ENCODE measurements around the gene ANKS4B.

The ANKS4B gene

DNA sequence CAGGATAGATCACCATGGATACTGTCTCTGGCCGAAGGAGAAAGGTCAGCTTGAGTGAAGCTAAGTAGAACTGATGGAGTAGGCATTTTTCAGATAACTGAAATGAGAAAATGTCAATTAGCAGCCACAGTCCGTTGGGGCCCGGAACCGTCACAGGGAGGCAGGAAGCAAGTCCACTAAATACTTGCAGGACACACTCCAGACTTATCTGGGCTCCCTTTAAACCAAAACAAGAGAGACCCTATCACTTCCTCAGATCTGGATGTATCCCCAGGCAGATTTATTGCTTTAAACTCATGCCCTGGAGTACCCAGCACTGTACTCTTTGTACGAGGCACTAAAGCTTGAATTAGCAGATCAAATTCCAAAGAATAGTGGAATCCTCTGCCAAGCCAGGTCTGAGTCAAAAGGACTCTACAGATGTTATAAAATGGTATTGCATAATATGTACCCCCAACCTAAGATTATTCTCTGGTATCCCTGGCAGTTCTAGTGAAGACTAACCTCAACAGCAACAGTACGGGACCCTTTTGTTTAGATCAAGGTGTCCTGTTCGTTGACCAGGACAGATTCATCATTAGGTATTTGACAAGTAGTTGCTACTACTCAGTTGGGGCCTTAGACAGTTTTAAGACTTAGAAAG is 30.2 kb upstream of the ANKS4B start:
- no peak for DNase-seq
- no peak for ATAC-seq (replicated peaks)
- Mint-ChIP-seq H3K27ac (no peak overlapping the region), H3K36me3 (no peaks in the 10 kb centered on the region), H3K9me3 (no peaks in the 10 kb centered on the region), H3K4me3 (no peak overlapping the region), H3K27me3 (peaks cover 21 to 38% of the 10 kb centered on the region in 2 donors), H3K4me1 (no peaks in the 10 kb centered on the region)

DNA sequence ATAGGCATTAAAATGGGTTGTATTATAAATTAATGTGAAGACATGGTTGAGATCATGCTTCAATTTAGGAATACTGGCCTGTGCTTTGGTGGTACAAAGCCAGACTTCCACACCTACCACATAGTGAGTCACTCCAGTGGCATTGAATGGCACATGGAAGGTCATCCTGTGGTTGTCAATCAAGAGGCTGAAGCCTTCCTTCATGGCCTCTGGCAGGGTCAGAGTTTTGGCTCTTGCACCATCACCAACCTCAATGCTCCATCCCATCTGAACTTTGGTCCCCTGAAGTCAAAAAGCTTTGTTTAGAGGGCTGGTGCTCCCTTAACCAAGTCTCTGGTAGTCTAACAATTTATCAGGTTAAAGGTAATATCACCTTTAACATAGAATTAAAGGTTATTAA is 28.2 kb upstream of the ANKS4B start:
- Mint-ChIP-seq H3K4me1 (no peaks in the 10 kb centered on the region), H3K4me3 (no peak overlapping the region), H3K9me3 (no peaks in the 10 kb centered on the region), H3K27ac (no peak overlapping the region), H3K27me3 (peaks cover 19 to 43% of the 10 kb centered on the region in 2 donors), H3K36me3 (no peaks in the 10 kb centered on the region)
- no peak for ATAC-seq (replicated peaks)
- DNase-seq = no peak

DNA sequence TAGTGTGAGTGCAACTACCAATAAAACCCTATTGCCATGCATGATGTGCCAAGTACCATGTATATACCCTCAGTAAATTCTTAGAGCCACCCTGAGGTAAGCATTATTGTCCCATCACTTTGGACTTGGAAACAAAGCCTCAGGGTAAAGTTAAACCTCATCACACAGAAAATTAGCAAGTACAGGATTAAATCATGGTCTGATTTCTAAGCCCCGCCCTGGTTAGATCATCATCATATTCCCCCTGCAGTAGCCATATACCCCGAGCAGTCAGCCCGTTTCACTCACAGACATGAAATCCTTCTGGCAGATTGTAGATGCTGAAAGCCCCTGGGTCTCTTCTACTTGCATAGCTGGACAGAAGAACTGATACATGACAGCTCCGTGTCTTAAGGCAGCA is 26.9 kb upstream of the ANKS4B start:
- Mint-ChIP-seq H3K4me3 (no peak overlapping the region), H3K27me3 (peaks cover 18 to 41% of the 10 kb centered on the region in 2 donors), H3K27ac (no peak overlapping the region), H3K4me1 (no peaks in the 10 kb centered on the region), H3K36me3 (no peaks in the 10 kb centered on the region), H3K9me3 (no peaks in the 10 kb centered on the region)
- DNase-seq = no peak
- ATAC-seq (replicated peaks) = no peak

DNA sequence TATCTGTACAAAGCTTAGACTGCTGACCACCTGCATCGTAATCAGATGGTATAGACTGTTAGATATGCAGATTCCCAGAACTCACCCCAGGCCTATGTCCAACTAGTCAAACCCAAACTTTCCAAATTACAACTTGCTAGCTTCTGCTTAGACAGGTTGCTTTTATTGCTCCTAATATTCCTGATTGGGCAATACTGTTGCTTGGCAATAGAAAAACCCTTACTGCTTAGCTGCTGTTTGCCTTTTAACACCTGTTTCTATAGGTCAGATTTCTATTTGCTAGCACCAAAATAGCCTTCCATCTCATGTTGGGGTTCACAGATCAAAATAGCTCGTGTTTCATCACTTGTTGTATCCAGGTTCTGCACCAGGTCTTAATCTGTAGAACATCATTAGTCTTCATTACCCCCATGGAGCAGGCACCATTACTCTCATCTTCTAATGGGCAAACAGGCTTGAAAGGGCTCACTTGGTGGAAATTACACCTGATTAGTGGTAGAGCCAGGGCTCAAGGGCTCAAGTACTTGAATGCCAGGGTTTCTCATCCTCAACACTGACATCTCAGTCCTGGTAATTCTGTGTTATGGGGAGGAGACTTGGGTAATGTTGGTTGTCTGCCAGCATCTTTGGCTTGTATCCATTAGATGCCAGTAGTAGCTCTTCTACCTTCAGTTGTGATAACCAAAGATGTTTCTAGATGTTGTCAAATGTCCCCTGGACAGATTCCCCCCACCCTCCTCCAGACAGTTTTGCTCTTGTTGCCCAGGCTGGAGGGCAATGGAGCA is 24.9 kb upstream of the ANKS4B start:
- no peak overlapping the region for H3K27ac Mint-ChIP-seq
- ATAC-seq (replicated peaks) (no peak), DNase-seq (no peak)
- peaks cover 22 to 36% of the 10 kb centered on the region in 2 donors for H3K27me3 Mint-ChIP-seq
- no peaks in the 10 kb centered on the region for H3K36me3 Mint-ChIP-seq
- H3K9me3 Mint-ChIP-seq = no peaks in the 10 kb centered on the region
- no peak overlapping the region for H3K4me3 Mint-ChIP-seq
- H3K4me1 Mint-ChIP-seq = no peaks in the 10 kb centered on the region

DNA sequence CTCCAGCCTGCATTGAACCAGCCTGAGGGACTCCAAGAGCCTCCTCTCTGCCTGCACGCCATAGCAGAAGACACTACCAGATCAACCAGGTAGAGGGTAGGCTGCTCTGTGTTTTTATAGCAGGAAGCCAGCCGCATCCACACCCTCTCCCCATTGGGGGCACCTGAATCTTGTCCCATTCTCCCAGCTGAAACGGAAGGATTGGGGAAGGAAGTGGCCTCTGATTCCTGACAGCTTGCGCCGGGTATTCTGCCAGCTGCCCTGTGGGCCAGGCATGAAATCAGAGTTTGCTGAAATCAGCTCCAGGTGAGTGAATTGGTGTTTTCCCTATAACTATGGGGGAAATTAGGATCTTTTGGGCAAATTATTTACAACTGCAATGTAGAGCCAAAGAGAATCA is 22.0 kb upstream of the ANKS4B start, which contains the start of gene ZP2:
Gene ZP2, minus strand, starts transcription at position 89 of the 400 bp plus-strand sequence. Its CDS starts 27 bp downstream, at position 62.
- Mint-ChIP-seq H3K27me3 (peaks cover 27 to 48% of the 10 kb centered on the region in 2 donors), H3K4me3 (no peak within 1 kb of the TSS), H3K27ac (no peak within 1 kb of the TSS), H3K4me1 (no peaks in the 10 kb centered on the region), H3K36me3 (no peaks in the 10 kb centered on the region), H3K9me3 (no peaks in the 10 kb centered on the region)
- DNase-seq (no peak), ATAC-seq (replicated peaks) (no peak)

DNA sequence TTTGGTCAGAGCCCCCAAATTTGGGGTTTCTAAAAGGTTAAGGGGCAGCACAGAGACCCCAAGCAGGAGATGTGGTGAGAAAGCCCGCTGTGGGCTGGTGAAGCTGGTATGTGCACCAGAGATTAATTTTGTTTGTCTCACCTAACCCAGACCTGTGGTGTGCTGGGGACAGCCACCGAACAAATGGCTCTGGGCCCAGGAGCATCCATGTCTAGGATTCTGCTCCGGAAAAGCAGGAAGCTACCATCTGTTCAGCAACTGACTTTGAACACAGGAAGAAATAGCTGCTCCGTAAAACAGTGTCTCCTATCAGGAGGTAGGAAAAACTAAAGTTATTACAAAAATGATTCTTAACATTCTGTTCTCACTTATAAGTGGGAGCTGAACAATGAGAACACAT is 19.4 kb upstream of the ANKS4B start:
- Mint-ChIP-seq H3K4me3 (no peak overlapping the region), H3K27me3 (peaks cover 25 to 52% of the 10 kb centered on the region in 2 donors), H3K9me3 (no peaks in the 10 kb centered on the region), H3K27ac (no peak overlapping the region), H3K36me3 (no peaks in the 10 kb centered on the region), H3K4me1 (no peaks in the 10 kb centered on the region)
- no peak for DNase-seq
- ATAC-seq (replicated peaks) = no peak

DNA sequence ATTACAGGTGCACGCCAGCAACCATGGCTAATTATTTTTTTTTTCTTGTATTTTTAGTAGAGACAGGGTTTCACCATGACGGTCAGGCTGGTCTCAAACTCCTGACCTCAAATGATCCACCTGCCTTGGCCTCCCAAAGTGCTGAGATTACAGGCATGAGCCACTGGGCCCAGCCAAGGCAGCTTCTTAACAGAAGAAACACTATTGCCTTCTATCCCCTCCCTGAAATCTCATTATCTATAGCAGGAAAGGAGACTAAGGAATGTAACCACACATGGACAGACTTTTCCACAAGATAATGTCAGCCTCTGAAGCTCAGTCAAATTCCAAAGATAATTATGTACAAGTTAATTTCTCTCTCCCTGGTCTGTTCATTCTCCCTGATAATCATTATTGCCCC is 16.4 kb upstream of the ANKS4B start:
- H3K27ac Mint-ChIP-seq = no peak overlapping the region
- H3K36me3 Mint-ChIP-seq = no peaks in the 10 kb centered on the region
- no peaks in the 10 kb centered on the region for H3K9me3 Mint-ChIP-seq
- DNase-seq (no peak), ATAC-seq (replicated peaks) (no peak)
- H3K4me3 Mint-ChIP-seq = no peak overlapping the region
- H3K4me1 Mint-ChIP-seq = no peaks in the 10 kb centered on the region
- peaks cover 27 to 51% of the 10 kb centered on the region in 2 donors for H3K27me3 Mint-ChIP-seq

DNA sequence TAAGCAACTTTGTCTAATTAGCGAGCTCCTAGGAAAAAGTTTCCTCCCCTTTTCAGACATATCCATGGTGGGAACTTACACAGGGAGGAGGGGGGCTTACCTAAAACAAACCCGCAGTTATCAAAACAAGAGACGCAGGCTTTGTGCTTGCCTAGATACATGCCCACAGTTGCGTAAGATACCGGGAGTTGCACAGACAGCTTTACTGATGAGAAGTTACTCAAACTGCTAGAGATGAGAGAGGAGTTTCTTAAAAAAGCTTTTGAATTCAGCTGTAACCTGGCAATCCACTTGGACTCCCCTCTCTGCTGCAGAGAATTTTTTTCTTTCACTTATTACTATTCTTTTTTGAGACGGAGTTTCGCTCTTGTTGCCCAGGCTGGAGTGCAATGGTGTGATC is 15.3 kb upstream of the ANKS4B start:
- Mint-ChIP-seq H3K36me3 (no peaks in the 10 kb centered on the region), H3K4me3 (no peak overlapping the region), H3K9me3 (no peaks in the 10 kb centered on the region), H3K4me1 (peaks cover 0 to 5% of the 10 kb centered on the region in 2 donors), H3K27me3 (peaks cover 31 to 56% of the 10 kb centered on the region in 2 donors), H3K27ac (no peak overlapping the region)
- DNase-seq (no peak), ATAC-seq (replicated peaks) (no peak)

DNA sequence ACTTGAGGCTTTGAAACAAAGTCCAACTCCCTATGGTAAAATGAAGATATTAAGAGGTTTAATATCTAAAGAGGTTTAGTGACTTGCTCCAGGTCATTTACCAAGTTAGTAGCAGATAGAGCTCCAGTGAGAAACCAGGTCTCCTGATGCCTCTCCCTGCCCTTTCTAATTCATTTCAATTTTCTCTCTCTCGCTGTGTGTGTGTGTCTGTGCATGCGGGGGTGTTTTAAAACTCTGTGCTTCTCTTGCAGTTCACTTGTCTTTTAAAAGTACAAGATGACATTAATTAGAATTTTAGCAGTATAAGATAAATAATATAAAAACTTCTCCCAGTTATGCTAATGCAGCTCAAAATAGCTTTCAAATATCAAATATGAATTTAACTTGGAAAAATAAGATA is 13.9 kb upstream of the ANKS4B start:
- H3K36me3 Mint-ChIP-seq = no peaks in the 10 kb centered on the region
- no peak for DNase-seq
- H3K4me1 Mint-ChIP-seq = peaks cover 0 to 5% of the 10 kb centered on the region in 2 donors
- peaks cover 30 to 57% of the 10 kb centered on the region in 2 donors for H3K27me3 Mint-ChIP-seq
- H3K9me3 Mint-ChIP-seq = no peaks in the 10 kb centered on the region
- no peak for ATAC-seq (replicated peaks)
- H3K4me3 Mint-ChIP-seq = no peak overlapping the region
- H3K27ac Mint-ChIP-seq = no peak overlapping the region

DNA sequence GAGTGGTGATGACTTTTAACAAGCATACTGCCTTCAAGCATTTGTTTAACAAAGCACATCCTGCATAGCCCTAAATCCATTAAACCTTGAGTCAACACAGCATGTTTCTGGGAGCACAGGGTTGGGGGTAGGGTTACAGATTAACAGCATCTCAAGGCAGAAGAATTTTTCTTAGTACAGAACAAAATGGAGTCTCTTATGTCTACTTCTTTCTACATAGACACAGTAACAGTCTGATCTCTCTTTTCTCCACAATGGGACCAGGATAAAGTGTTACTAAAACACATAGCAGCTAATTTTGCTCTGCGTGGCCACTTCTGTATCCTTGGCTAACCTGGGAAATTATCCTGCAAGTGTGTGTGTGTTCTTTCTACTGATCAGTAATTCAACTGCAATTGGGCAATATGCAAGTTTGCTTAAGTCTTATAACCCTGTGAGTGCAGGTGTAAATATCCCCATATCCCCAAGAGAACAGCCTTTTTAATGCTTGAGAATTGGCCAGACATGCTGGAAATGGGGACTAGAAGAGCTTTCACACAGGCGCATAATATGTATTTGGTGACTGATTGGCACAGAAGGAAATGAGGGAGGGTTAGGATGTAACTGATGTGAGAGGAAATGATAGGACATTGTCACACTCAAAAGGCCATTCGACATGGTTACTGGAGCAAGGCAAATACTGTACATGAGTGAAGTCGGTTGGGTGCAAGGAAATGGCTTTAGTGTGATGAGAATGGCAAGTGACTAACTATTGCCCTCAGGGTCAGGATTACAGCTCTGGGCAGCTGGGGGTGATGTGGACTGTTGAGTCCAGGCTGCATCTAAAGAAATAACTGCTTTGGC is 10.8 kb upstream of the ANKS4B start:
- Mint-ChIP-seq H3K27me3 (peaks cover 33 to 54% of the 10 kb centered on the region in 2 donors), H3K4me3 (no peak overlapping the region), H3K36me3 (no peaks in the 10 kb centered on the region), H3K27ac (no peak overlapping the region), H3K9me3 (no peaks in the 10 kb centered on the region), H3K4me1 (peaks cover 0 to 7% of the 10 kb centered on the region in 2 donors)
- no peak for ATAC-seq (replicated peaks)
- no peak for DNase-seq

DNA sequence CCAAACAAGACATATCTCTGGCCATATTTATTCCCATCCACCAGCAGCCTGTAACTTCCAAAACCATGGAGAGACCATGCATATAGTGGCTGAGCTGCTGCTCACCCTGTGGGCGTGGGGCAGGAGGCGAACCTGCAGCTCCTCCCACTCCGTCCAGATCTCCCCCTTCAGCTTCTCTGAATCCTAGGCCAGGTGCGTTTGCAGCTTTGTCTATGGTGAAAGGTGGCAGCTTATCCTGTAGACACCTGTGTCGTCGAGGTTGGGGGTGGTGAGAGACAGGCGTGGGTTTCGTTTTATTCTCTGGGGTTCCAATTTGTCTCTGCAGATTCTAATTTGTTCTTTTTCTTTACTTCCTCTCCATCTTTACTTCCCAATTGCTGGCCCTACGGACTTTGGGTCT is 9.7 kb upstream of the ANKS4B start:
- Mint-ChIP-seq H3K4me1 (peaks cover 0 to 7% of the 10 kb centered on the region in 2 donors), H3K4me3 (no peak overlapping the region), H3K36me3 (no peaks in the 10 kb centered on the region), H3K27ac (no peak overlapping the region), H3K9me3 (no peaks in the 10 kb centered on the region), H3K27me3 (peaks cover 40 to 59% of the 10 kb centered on the region in 2 donors)
- ATAC-seq (replicated peaks) = no peak
- no peak for DNase-seq

DNA sequence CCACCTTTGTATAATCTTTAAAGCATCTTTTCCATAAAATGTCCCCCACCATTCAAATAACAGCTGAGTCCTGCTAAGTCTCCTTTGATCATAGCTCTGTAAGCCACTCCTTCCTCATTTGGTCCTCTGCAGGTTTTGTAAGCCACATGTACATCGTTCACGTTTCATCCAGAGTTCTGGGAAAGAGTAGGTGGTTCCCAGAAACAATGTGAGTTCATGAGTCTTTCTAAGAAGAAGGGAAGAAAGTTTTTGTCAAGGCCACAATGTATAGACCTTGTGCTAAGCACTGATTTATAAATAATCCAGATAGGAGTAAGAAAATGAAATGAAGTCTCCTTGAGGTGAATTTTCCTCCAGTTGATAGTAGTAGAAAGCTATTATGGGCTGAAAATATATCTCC is 8.7 kb upstream of the ANKS4B start:
- peaks cover 46 to 67% of the 10 kb centered on the region in 2 donors for H3K27me3 Mint-ChIP-seq
- H3K4me3 Mint-ChIP-seq = no peak overlapping the region
- H3K36me3 Mint-ChIP-seq = no peaks in the 10 kb centered on the region
- no peaks in the 10 kb centered on the region for H3K9me3 Mint-ChIP-seq
- no peak overlapping the region for H3K27ac Mint-ChIP-seq
- DNase-seq = no peak
- ATAC-seq (replicated peaks) = peak in 1 of 2 donors; percentile 34
- peaks cover 0 to 7% of the 10 kb centered on the region in 2 donors for H3K4me1 Mint-ChIP-seq

DNA sequence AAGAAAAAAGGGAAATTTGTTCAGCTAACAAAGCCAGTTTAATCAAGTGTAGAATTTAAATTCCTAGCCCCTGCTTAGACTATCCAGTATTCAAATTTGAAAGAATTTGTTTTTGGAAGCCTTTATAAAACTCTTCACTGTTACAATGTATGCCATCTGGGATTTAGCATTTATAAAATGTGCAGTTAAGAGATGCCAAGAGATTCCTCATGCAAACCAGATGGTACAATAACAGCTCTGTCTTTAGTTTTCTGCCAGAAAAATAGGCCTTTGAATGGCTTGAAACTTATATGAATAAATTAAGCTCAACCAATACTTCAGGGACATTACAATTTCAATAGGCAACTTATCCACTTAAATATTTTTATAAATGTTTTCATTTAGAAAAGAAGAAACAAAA is 6.8 kb upstream of the ANKS4B start:
- ATAC-seq (replicated peaks) (no peak), DNase-seq (no peak)
- H3K36me3 Mint-ChIP-seq = no peaks in the 10 kb centered on the region
- peaks cover 0 to 7% of the 10 kb centered on the region in 2 donors for H3K4me1 Mint-ChIP-seq
- no peak overlapping the region for H3K4me3 Mint-ChIP-seq
- H3K9me3 Mint-ChIP-seq = no peaks in the 10 kb centered on the region
- peaks cover 39 to 56% of the 10 kb centered on the region in 2 donors for H3K27me3 Mint-ChIP-seq
- H3K27ac Mint-ChIP-seq = no peak overlapping the region

DNA sequence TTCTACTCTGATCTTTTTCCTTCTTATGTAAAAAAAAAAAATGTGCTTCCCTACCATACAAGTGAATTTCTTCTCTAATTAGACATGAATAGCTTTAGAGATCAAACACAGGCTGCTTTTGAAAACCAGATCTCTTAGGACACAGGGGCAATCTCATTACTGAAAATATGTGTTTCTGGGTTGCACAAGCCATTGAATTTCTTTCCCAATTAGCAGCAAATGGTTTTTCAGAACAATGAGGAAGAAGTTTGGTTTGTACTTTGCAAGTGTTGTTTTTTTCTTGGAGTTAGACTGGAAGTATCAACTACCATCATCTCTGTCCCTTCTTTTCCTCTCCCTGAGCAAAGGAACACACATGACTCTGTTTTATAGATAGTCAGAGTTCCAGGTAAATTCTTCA is 5.6 kb upstream of the ANKS4B start:
- no peaks in the 10 kb centered on the region for H3K9me3 Mint-ChIP-seq
- H3K36me3 Mint-ChIP-seq = no peaks in the 10 kb centered on the region
- H3K27me3 Mint-ChIP-seq = peaks cover 38 to 53% of the 10 kb centered on the region in 2 donors
- H3K27ac Mint-ChIP-seq = no peak overlapping the region
- no peak overlapping the region for H3K4me3 Mint-ChIP-seq
- DNase-seq (no peak), ATAC-seq (replicated peaks) (no peak)
- peaks cover 0 to 4% of the 10 kb centered on the region in 2 donors for H3K4me1 Mint-ChIP-seq

Measured in stimulated activated naive B cell treated with anti-CD40 and anti-IgM and Interleukin-4, amounts not matched to agents 10 μg/mL and 1 μg/mL and 100 μg/mL, for 72 hours (primary cell).